Right lobe of liver (tissue), 6 donors: ENCODE measurements around the gene DPM1. TPM values are rescaled to one million over a fixed set of nuclear protein-coding genes. Genes with fewer than 3 reads are reported as not detected.
"Not testable (repeated sequence)": the region's sequence is repeated elsewhere in the genome, so short reads cannot be mapped to it uniquely, and the experiment has no call there.

Experiments
- ATAC-seq, 4 donors: fragments of 200-7000 bp; cut with Tn5 transposase; one replicate each; pipeline ENCODE4 v1.9.1; 2020; ENCODE audit warnings: mild to moderate bottlenecking in 4 of 4, moderate library complexity in 4 of 4
- DNase-seq, 3 donors: peaks; one replicate each; pipeline ENCODE4 v3.0.0-alpha.2; 2020
- H3K27ac ChIP-seq, 3 donors: fragments of 200-600 bp; one replicate each; pipeline ENCODE4 v1.8.0; 2022
- H3K27me3 ChIP-seq, 2 donors: fragments of 200-600 bp; one replicate each; pipeline ENCODE4 v1.8.0; 2022
- H3K36me3 ChIP-seq, 4 donors: fragments of 200-600 bp; sonication (generic) in 1 of 4; one replicate each; pipeline versions ENCODE4 v1.5.1 to v1.8.0; 2017 to 2022; ENCODE audit warnings: control low read depth in 1 of 4
- H3K4me1 ChIP-seq, 4 donors: fragments of 200-600 bp; sonication (generic) in 1 of 4; one replicate each; pipeline versions ENCODE4 v1.5.1 to v1.8.0; 2017 to 2022; ENCODE audit warnings: control low read depth in 1 of 4
- H3K4me3 ChIP-seq, 3 donors: fragments of 200-600 bp; one replicate each; pipeline ENCODE4 v1.8.0; 2022
- H3K9me3 ChIP-seq, 4 donors: fragments of 200-600 bp; sonication (generic) in 1 of 4; one replicate each; pipeline versions ENCODE4 v1.5.1 to v1.8.0; 2017 to 2022; ENCODE audit warnings: control low read depth in 1 of 4
- POLR2A ChIP-seq: fragments of 450-650 bp; IDR thresholded peaks from one replicate; pipeline ENCODE4 v1.6.1; 2017; ENCODE audit warnings: antibody characterized with exemption, mild to moderate bottlenecking
- WGBS: methylation state at CpG from one replicate; pipeline ENCODE4 v1.1.6; 2018; ENCODE audit warnings: low coverage, low lambda C conversion rate; ENCODE audit not compliant: insufficient coverage; ENCODE audit errors: missing lambda C conversion rate; 5-methylcytosine and 5-hydroxymethylcytosine counted together
- intact Hi-C, 2 donors: fragments of 100-400 bp; cut with DNase I; formaldehyde crosslinking; loops; one replicate each; pipeline versions ENCODE4 v1.11.2 to v1.14.1; 2022
- total RNA-seq, 6 experiments: library from RNA; depleted of rRNA in 2 of 6; stranded (reverse); fragments of >200 nt in 2 of 6; fragmentation: NEBNext Ultra II Directional in 3 of 6; extraction: Animal tissue kit (Norgen Biotek cat#: 25700) in 3 of 6; gene quantifications; one replicate each; pipeline versions ENCODE4 v1.1.0 to v1.2.4, GENCODE V29; 2016 to 2023
- TF ChIP-seq, protein P1 (sequence below), 4 donors: fragments of 200-600 bp in 3 of 4; fragments of 450-650 bp in 1 of 4; IDR thresholded peaks; one replicate each; pipeline versions ENCODE4 v1.5.1 to v1.8.0; 2016 to 2022; ENCODE audit warnings: antibody characterized with exemption in 4 of 4, mild to moderate bottlenecking in 2 of 4
- donor health status: DM: no; HTN: yes; CAD: no.
- donor health status: DM: no; HTN: no; CAD: no.
- donor health status: DM: no; HTN: no; CAD: no.
- donor health status: DM: no; HTN: yes; CAD: no.
- donor health status: DM: no; HTN: yes; CAD: no.

Gene DPM1
- total RNA-seq, 6 experiments from 2014 or later, result 16.6 to 40.4 (median 21.2) TPM

- TF ChIP-seq, protein P1, sequence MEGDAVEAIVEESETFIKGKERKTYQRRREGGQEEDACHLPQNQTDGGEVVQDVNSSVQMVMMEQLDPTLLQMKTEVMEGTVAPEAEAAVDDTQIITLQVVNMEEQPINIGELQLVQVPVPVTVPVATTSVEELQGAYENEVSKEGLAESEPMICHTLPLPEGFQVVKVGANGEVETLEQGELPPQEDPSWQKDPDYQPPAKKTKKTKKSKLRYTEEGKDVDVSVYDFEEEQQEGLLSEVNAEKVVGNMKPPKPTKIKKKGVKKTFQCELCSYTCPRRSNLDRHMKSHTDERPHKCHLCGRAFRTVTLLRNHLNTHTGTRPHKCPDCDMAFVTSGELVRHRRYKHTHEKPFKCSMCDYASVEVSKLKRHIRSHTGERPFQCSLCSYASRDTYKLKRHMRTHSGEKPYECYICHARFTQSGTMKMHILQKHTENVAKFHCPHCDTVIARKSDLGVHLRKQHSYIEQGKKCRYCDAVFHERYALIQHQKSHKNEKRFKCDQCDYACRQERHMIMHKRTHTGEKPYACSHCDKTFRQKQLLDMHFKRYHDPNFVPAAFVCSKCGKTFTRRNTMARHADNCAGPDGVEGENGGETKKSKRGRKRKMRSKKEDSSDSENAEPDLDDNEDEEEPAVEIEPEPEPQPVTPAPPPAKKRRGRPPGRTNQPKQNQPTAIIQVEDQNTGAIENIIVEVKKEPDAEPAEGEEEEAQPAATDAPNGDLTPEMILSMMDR (IDR thresholded peaks at IDR 0.05), result no peak
- TF ChIP-seq POLR2A, result no peak
- ATAC-seq (no peak), DNase-seq (no peak)
- 80% methylated on average over 3 of the region's 3 CpGs for WGBS
- Histone ChIP-seq H3K27ac (no peak overlapping the region), H3K9me3 (no peaks in the 10 kb centered on the region), H3K36me3 (no peaks in the 10 kb centered on the region), H3K27me3 (no peaks in the 10 kb centered on the region), H3K4me1 (peaks cover 0 to 16% (median 3%) of the 10 kb centered on the region in 4 donors), H3K4me3 (no peak overlapping the region)
- intact Hi-C loops, result no loop called here
Observed at GRCh38 chr20:50981714-50982048, 23.3 kb upstream of the DPM1 start.

DNA sequence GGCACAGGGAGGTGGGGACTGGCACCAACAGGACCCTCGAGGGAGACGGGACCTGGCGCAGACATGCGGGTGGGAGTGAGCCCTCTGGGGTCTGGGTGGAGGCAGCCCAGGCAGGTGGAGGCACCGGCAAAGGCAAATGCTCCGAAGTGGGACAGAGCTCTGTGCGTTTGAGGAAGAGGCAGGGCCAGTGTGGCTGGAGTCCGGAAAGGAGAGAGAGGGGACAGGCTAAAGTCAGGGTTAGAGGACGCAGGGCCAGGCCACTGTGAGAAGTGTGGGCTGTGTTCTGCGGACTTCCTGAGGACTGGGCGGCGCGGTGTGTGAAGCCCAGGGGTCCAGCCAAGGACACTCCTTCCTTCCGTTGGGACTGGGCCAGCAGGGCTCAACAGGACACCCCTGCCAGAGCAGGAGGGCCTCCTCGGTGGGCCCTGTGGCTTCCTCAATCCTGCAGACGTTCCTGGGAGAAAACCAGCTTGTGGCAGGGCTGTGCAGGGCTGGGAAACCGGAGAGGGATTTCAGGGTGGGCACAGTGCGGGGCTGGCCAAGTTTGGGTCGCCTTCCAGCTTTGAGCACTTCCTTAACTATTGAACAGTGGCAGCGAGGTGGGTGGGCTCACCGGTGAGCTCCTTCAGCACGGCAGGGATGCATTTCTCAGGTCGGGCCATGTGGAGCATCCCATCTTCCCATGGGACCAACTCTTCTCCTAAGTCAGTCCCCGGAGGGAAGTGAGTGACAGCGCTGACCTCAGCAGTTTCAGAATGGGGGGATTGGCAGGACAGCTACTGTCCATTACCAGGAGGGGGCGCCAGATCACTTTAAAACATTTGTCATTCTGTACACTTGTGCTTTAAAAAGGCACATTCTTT lies 22.8 kb upstream of the DPM1 start:
- no peaks in the 10 kb centered on the region for H3K36me3 ChIP-seq
- intact Hi-C loops, result no loop called here
- peak; percentile 59 to 75 (median 64) for ATAC-seq
- no peaks in the 10 kb centered on the region for H3K27me3 ChIP-seq
- peak in 2 of 3 donors; percentile 57 to 63 for DNase-seq
- H3K4me1 ChIP-seq, result peaks cover 0 to 16% (median 3%) of the 10 kb centered on the region in 4 donors
- 29% methylated on average over 13 of the region's 26 CpGs for WGBS
- TF ChIP-seq, protein P1 (IDR thresholded peaks at IDR 0.05), result peak; percentile 69 to 86 (median 81)
- no peak for TF ChIP-seq POLR2A
- no peak overlapping the region for H3K27ac ChIP-seq
- H3K9me3 ChIP-seq, result no peaks in the 10 kb centered on the region
- H3K4me3 ChIP-seq, result no peak overlapping the region

DNA sequence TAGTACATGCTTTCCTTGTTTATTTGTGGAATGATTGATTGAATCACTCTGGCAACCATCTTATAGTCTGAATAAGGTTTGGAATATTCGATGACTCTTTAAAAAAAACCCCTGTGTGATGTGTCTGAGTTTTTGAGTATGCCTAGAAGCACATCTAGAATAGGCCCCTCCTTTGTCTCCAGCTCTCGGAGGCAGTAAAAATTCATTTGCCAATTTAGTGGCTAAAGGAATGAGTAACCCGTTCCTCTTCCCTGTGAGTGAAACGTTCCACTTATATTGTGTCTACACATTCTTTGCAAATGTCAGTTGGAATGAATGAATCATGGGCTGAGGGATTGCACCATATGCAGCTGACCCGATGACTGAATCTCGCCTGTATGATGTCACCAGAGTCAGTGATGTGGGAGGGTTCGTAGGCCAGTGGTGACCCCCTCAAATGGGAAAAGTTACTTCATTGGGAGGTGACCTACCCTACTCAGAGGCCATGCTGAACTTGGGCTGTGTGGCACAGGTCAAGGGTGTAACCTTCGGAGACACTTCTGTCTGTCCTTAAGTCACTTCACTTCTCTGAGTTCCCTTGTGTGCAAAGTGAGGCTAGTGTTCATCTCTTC lies 21.8 kb upstream of the DPM1 start:
- intact Hi-C loops, result no loop called here
- peak in 1 of 4 donors; percentile 13 for ATAC-seq
- Histone ChIP-seq H3K27ac (no peak overlapping the region), H3K27me3 (no peaks in the 10 kb centered on the region), H3K4me1 (peaks cover 0 to 15% (median 3%) of the 10 kb centered on the region in 4 donors), H3K36me3 (no peaks in the 10 kb centered on the region), H3K4me3 (no peak overlapping the region), H3K9me3 (no peaks in the 10 kb centered on the region)
- no peak for DNase-seq
- WGBS, result 36% methylated on average over 7 of the region's 8 CpGs
- TF ChIP-seq POLR2A, result no peak
- TF ChIP-seq, protein P1 (IDR thresholded peaks at IDR 0.05), result no peak

- 73% methylated on average over 4 of the region's 4 CpGs for WGBS
- ATAC-seq, H3K27ac ChIP-seq, DNase-seq, H3K36me3 ChIP-seq, H3K27me3 ChIP-seq, H3K4me1 ChIP-seq, H3K9me3 ChIP-seq, intact Hi-C loops, H3K4me3 ChIP-seq: not testable (repeated sequence)
Observed at GRCh38 chr20:50978533-50978932, 20.2 kb upstream of the DPM1 start.
